Liver (tissue), 9 donors: ENCODE results near the gene SLC35E3. TPM values are rescaled to one million over a fixed set of nuclear protein-coding genes. Genes with fewer than 3 reads are reported as not detected.
"Not testable (repeated sequence)": the region's sequence is repeated elsewhere in the genome, so short reads cannot be mapped to it uniquely, and the experiment has no call there.

Source experiments
- DNase-seq: peaks from one replicate; pipeline ENCODE4 v3.0.0-alpha.2; 2017; ENCODE audit warnings: low spot score
- H3K27ac ChIP-seq, 2 donors: one replicate each; pipeline ENCODE4 v1.7.0; 2013; ENCODE audit warnings: inconsistent platforms in 2 of 2, low read length in 2 of 2, control low read depth in 1 of 2, low read depth in 1 of 2, mild to moderate bottlenecking in 1 of 2
- H3K27me3 ChIP-seq, 4 donors: one replicate each; pipeline versions ENCODE4 v1.6.1 to v1.7.0; 2013; ENCODE audit warnings: low read length in 3 of 4, inconsistent platforms in 1 of 4, mild to moderate bottlenecking in 1 of 4, moderate library complexity in 1 of 4; ENCODE audit not compliant: control insufficient read depth in 4 of 4, insufficient read depth in 4 of 4
- H3K36me3 ChIP-seq, 4 donors: one replicate each; pipeline versions ENCODE4 v1.6.1 to v1.7.0; 2013; ENCODE audit warnings: low read length in 3 of 4, mild to moderate bottlenecking in 3 of 4, low read depth in 1 of 4, moderate library complexity in 1 of 4; ENCODE audit not compliant: control insufficient read depth in 4 of 4, insufficient read depth in 3 of 4
- H3K4me1 ChIP-seq, 4 donors: one replicate each; pipeline versions ENCODE4 v1.6.1 to v1.7.0; 2013; ENCODE audit warnings: low read length in 3 of 4, mild to moderate bottlenecking in 3 of 4, moderate library complexity in 1 of 4; ENCODE audit not compliant: control insufficient read depth in 4 of 4, insufficient read depth in 4 of 4
- H3K4me3 ChIP-seq, 3 donors: one replicate each; pipeline versions ENCODE4 v1.6.1 to v1.7.0; 2013; ENCODE audit warnings: low read length in 3 of 3, control low read depth in 1 of 3, low read depth in 1 of 3, mild to moderate bottlenecking in 1 of 3
- H3K9ac ChIP-seq, 2 donors: one replicate each; pipeline ENCODE4 v1.7.0; 2013; ENCODE audit warnings: low read length in 2 of 2, mild to moderate bottlenecking in 2 of 2, moderate library complexity in 2 of 2, control low read depth in 1 of 2, low read depth in 1 of 2
- H3K9me3 ChIP-seq, 4 donors: one replicate each; pipeline versions ENCODE4 v1.6.1 to v1.7.0; 2013; ENCODE audit warnings: low read length in 3 of 4; ENCODE audit not compliant: control insufficient read depth in 4 of 4
- EGR1 ChIP-seq, 2 donors: IDR thresholded peaks; 2 replicates each; pipeline ENCODE4 v1.6.1; 2016 to 2018; ENCODE audit warnings: antibody characterized with exemption in 2 of 2, low read depth in 2 of 2
- FOXA2 ChIP-seq: IDR thresholded peaks from 2 replicates; pipeline ENCODE4 v1.6.1; 2016; ENCODE audit warnings: antibody characterized with exemption
- GABPA ChIP-seq, 2 donors: IDR thresholded peaks in 1 of 2; conservative IDR thresholded peaks in 1 of 2; 2 replicates each; pipeline ENCODE4 v1.6.1; 2016; ENCODE audit warnings: antibody characterized with exemption in 2 of 2, mild to moderate bottlenecking in 1 of 2, moderate library complexity in 1 of 2
- HNF4A ChIP-seq, 2 donors: conservative IDR thresholded peaks; 2 replicates each; pipeline ENCODE4 v1.6.1; 2016; ENCODE audit warnings: antibody characterized with exemption in 2 of 2, mild to moderate bottlenecking in 2 of 2
- JUND ChIP-seq, 2 donors: IDR thresholded peaks; 2 replicates each; pipeline ENCODE4 v1.6.1; 2016; ENCODE audit warnings: antibody characterized with exemption in 2 of 2
- RAD21 ChIP-seq, 2 donors: IDR thresholded peaks; 2 replicates each; pipeline ENCODE4 v1.6.1; 2016; ENCODE audit warnings: antibody characterized with exemption in 2 of 2, mild to moderate bottlenecking in 2 of 2
- SP1 ChIP-seq: IDR thresholded peaks from 2 replicates; pipeline ENCODE4 v1.6.1; 2018; ENCODE audit warnings: antibody characterized with exemption, mild to moderate bottlenecking
- TAF1 ChIP-seq: conservative IDR thresholded peaks from 2 replicates; pipeline ENCODE4 v1.6.1; 2016; ENCODE audit warnings: antibody characterized with exemption, mild to moderate bottlenecking
- YY1 ChIP-seq: IDR thresholded peaks from 2 replicates; pipeline ENCODE4 v1.6.1; 2016; ENCODE audit warnings: antibody characterized with exemption, mild to moderate bottlenecking
- WGBS: extraction: QIAGEN DNeasy Blood & Tissue Kit; methylation state at CpG from one replicate; pipeline ENCODE4 v1.1.7; 2013; 5-methylcytosine and 5-hydroxymethylcytosine counted together
- polyA plus RNA-seq, 2 donors: library from polyadenylated mRNA; stranded (reverse) in 1 of 2; unstranded in 1 of 2; fragments of 200-250 nt in 1 of 2; fragments of >200 nt in 1 of 2; fragmentation: Nextera tagmentation in 1 of 2; extraction: Ambion mirVana in 1 of 2; gene quantifications; one replicate each; pipeline versions ENCODE4 v1.2.1 to v1.2.3, GENCODE V29; 2013 to 2015
- total RNA-seq, 2 donors: library from RNA; depleted of rRNA; stranded (reverse); fragments of >200 nt; gene quantifications; one replicate each; pipeline ENCODE4 v1.2.3, GENCODE V29; 2014
- TF ChIP-seq, protein P1 (sequence below): IDR thresholded peaks from 2 replicates; pipeline ENCODE4 v1.6.1; 2016; ENCODE audit warnings: antibody characterized with exemption, mild to moderate bottlenecking
- TF ChIP-seq, protein P2 (sequence below): IDR thresholded peaks from 2 replicates; pipeline ENCODE4 v1.6.1; 2016; ENCODE audit warnings: antibody characterized with exemption
- TF ChIP-seq, protein P3 (sequence below): IDR thresholded peaks from 2 replicates; pipeline ENCODE4 v1.6.1; 2016; ENCODE audit warnings: antibody characterized with exemption
- donor health status: healthy.
- donor health status: healthy.
- donor health status: healthy.
- donor health status: healthy.
- donor health status: healthy.

The SLC35E3 gene
- total and polyA plus RNA-seq, 4 donors, result 2.1 to 6.0 (median 4.6) TPM

DNA sequence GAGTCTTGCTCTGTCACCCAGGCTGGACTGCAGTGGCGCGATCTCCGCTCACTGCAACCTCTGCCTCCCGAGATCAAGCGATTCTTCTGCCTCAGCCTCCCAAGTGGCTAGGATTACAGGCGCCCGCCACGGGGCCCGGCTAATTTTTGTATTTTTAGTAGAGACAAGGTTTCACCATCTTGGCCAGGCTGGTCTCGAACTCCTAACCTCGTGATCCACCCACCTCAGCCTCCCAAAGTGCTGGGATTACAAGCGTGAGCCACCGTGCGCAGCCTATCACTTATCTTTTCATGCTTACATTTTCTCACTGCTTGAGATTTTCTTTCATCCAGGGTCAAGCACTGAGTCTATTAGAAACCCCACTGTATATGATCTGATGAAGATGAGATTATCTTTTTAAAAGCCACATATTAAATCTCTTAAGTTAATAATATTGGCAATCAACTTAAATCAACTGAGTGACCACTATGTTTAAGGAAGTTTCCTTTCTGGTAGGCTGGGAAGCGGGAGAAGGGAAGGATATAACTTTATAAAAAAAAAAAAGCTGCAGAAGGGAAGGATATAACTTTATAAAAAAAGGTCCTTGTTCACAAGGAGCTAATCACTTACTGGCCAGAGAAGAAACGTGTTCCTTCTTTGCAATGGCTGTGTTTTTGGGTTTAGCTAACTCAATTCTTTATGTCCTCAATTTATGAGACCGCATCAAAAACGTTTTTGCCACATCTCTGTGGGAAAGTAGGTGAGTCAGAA lies 60.7 kb downstream of the SLC35E3 start:
- Histone ChIP-seq H3K36me3 (peaks cover 0 to 5% (median 3%) of the 10 kb centered on the region in 4 donors), H3K9ac (peak overlapping the region; percentile 80 to 89), H3K9me3 (no peaks in the 10 kb centered on the region), H3K27me3 (no peaks in the 10 kb centered on the region), H3K4me1 (peaks cover 0 to 15% (median 4%) of the 10 kb centered on the region in 4 donors), H3K27ac (peak overlapping the region; percentile 23 to 100), H3K4me3 (peak overlapping the region in 2 of 3 donors; percentile 93 to 97)
- TF ChIP-seq YY1, result no peak
- no peak for TF ChIP-seq RAD21 (IDR thresholded peaks at IDR 0.05)
- no peak for TF ChIP-seq FOXA2
- TF ChIP-seq, protein P1, sequence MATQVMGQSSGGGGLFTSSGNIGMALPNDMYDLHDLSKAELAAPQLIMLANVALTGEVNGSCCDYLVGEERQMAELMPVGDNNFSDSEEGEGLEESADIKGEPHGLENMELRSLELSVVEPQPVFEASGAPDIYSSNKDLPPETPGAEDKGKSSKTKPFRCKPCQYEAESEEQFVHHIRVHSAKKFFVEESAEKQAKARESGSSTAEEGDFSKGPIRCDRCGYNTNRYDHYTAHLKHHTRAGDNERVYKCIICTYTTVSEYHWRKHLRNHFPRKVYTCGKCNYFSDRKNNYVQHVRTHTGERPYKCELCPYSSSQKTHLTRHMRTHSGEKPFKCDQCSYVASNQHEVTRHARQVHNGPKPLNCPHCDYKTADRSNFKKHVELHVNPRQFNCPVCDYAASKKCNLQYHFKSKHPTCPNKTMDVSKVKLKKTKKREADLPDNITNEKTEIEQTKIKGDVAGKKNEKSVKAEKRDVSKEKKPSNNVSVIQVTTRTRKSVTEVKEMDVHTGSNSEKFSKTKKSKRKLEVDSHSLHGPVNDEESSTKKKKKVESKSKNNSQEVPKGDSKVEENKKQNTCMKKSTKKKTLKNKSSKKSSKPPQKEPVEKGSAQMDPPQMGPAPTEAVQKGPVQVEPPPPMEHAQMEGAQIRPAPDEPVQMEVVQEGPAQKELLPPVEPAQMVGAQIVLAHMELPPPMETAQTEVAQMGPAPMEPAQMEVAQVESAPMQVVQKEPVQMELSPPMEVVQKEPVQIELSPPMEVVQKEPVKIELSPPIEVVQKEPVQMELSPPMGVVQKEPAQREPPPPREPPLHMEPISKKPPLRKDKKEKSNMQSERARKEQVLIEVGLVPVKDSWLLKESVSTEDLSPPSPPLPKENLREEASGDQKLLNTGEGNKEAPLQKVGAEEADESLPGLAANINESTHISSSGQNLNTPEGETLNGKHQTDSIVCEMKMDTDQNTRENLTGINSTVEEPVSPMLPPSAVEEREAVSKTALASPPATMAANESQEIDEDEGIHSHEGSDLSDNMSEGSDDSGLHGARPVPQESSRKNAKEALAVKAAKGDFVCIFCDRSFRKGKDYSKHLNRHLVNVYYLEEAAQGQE, result no peak
- TF ChIP-seq EGR1 (IDR thresholded peaks at IDR 0.05; ENCODE audit: low read depth in 2 of 2), result no peak
- 71% methylated on average over 18 of the region's 18 CpGs for WGBS
- DNase-seq, result no peak

DNA sequence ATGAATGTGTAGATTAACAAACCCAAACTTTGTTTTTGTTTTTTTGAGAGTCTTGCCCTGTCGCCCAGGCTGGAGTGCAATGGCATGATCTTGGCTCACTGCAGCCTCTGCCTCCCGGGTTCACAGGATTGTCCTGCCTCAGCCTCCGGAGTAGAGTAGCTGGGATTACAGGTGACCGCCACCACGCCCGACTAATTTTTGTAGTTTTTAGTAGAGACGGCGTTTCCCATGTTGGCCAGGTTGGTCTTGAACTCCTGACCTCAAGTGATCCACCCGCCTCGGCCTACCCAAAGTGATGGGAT lies 61.2 kb downstream of the SLC35E3 start:
- not testable (repeated sequence) for H3K27me3 ChIP-seq, H3K36me3 ChIP-seq, H3K9me3 ChIP-seq, DNase-seq
- TF ChIP-seq YY1, result peak; percentile 14
- 5% methylated on average over 10 of the region's 10 CpGs for WGBS
- Histone ChIP-seq H3K27ac (peak overlapping the region; percentile 100), H3K4me1 (peaks cover 0 to 16% (median 4%) of the 10 kb centered on the region in 4 donors), H3K4me3 (peak overlapping the region; percentile 83 to 97 (median 93)), H3K9ac (peak overlapping the region; percentile 80 to 84)

DNA sequence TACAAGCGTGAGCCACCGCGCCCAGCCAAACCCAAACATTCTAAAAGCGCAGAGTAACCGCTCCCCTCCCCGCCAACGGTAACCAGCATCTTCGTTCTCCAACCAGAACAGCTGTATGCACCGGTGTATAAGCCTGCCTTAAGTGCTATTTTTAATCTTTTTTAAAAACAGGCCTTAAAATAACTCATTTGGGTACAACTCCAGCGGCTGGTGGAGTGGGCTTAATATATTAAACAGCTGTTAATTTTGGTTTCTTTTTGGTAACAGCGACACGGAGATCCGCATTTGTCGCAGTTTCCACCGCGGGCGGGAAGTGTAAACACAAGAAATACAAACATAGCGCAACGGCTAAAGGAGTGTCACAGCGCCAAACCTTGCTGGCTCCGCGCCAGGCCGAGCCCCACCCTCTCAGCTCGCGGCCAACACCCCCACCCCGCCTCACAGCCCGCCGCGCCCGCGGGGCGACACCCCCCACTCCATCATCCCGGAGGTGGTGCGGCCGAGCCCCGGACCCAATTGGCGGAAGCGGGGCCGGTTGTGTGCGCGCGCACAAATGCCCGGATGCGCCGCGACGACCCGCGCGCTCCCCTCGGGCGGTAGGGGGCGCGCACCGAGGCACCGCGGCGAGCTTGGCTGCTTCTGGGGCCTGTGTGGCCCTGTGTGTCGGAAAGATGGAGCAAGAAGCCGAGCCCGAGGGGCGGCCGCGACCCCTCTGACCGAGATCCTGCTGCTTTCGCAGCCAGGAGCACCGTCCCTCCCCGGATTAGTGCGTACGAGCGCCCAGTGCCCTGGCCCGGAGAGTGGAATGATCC lies 61.8 kb downstream of the SLC35E3 start, which contains the start of gene MDM2:
Gene MDM2, plus strand, starts transcription at position 602 of the 812 bp plus-strand sequence. CDS start 301 bp downstream, outside the sequence.
- Histone ChIP-seq H3K27ac (peak within 1 kb of the TSS; percentile 100), H3K4me3 (peak within 1 kb of the TSS; percentile 93 to 97 (median 95)), H3K36me3 (peaks cover 2 to 5% (median 4%) of the 10 kb centered on the region in 4 donors), H3K9me3 (no peaks in the 10 kb centered on the region), H3K4me1 (peaks cover 0 to 21% (median 7%) of the 10 kb centered on the region in 4 donors), H3K9ac (peak within 1 kb of the TSS; percentile 98 to 99), H3K27me3 (no peaks in the 10 kb centered on the region)
- peak; percentile 95 for DNase-seq
- under 1% methylated on average over 72 of the region's 72 CpGs for WGBS
- TF ChIP-seq HNF4A (conservative IDR thresholded peaks at IDR 0.05) (peak in 1 of 2 donors; percentile 24), RAD21 (IDR thresholded peaks at IDR 0.05) (peak in 1 of 2 donors; percentile 67), JUND (IDR thresholded peaks at IDR 0.05) (no peak), GABPA (IDR thresholded peaks at IDR 0.05 in 1 of 2, conservative IDR thresholded peaks at IDR 0.05 in 1 of 2) (peak in 1 of 2 donors; percentile 67), TAF1 (peak; percentile 59), SP1 (peak; percentile 61), YY1 (peak; percentile 11), EGR1 (IDR thresholded peaks at IDR 0.05; ENCODE audit: low read depth in 2 of 2) (peak; percentile 79 to 81), FOXA2 (peak; percentile 20)
- TF ChIP-seq, protein P1, result no peak
- TF ChIP-seq, protein P2, sequence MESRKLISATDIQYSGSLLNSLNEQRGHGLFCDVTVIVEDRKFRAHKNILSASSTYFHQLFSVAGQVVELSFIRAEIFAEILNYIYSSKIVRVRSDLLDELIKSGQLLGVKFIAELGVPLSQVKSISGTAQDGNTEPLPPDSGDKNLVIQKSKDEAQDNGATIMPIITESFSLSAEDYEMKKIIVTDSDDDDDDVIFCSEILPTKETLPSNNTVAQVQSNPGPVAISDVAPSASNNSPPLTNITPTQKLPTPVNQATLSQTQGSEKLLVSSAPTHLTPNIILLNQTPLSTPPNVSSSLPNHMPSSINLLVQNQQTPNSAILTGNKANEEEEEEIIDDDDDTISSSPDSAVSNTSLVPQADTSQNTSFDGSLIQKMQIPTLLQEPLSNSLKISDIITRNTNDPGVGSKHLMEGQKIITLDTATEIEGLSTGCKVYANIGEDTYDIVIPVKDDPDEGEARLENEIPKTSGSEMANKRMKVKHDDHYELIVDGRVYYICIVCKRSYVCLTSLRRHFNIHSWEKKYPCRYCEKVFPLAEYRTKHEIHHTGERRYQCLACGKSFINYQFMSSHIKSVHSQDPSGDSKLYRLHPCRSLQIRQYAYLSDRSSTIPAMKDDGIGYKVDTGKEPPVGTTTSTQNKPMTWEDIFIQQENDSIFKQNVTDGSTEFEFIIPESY, result no peak
- TF ChIP-seq, protein P3, sequence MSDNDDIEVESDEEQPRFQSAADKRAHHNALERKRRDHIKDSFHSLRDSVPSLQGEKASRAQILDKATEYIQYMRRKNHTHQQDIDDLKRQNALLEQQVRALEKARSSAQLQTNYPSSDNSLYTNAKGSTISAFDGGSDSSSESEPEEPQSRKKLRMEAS, result no peak
